Measurements from ENCODE around the gene MFAP5.

MFAP5 gene

DNA sequence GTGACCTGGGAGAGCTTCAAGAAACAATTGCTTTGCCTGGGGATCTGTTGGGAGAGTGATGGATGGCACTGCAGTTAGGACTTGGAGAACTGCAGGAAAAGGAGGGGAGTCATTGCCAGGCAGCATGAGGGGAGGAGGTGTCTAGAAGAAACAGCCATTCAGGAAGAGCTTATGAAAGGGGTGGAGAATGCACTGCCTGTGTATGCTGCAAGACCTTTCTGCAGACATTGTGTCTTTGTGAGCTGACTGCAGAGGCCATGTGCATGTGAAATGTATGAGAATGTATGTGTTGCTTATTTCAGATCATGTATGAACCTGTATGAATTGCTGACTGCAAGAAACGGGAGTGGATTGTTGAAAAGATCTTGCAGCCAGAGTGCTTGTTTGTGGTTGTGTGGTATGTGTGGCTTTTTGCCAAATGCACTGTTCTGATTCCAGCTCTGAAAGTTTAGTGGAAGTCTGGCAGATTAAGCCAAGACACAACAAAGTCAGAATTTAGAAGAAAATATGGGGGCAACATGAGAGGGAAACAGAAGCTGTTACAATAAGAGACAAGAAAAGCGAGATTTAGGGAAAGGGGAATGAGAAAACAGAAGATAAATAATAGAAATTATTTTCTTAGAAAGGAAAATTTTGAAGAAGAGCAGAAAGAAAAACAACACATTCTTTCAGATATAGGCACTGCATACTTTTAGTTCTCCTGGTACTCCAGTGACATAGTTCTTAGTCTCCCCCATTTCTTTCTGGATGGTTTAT lies 25.4 kb upstream of the MFAP5 start:
- peak; percentile 11 to 27 for DNase-seq
- no peak for TF ChIP-seq GATA1 (IDR thresholded peaks at IDR 0.05; ENCODE audit: low read depth, low read length)
- TF ChIP-seq POLR2A (IDR thresholded peaks at IDR 0.05; ENCODE audit: low read length) = no peak

DNA sequence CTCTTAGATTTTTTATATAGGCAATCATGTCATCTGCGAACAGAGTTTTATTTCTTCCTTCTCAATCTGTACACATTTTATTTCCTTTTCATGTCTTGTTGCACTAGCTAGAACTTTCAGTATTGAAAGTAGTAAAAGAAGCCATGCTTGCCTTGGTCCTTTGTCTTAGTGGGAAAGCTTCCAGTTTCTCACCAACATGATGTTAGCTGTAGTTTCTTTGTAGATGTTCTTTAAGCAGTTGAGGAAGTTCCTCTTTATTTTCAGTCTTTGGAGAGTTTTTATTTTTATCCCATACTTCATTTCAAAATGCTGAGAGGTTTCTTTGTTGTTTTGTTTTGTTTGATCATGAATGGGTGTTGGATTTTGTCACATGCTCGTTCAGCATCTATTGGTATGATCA lies 22.4 kb upstream of the MFAP5 start:
- TF ChIP-seq POLR2A (IDR thresholded peaks at IDR 0.05; ENCODE audit: low read length) = no peak
- no peak for TF ChIP-seq GATA1 (IDR thresholded peaks at IDR 0.05; ENCODE audit: low read depth, low read length)
- DNase-seq = no peak

DNA sequence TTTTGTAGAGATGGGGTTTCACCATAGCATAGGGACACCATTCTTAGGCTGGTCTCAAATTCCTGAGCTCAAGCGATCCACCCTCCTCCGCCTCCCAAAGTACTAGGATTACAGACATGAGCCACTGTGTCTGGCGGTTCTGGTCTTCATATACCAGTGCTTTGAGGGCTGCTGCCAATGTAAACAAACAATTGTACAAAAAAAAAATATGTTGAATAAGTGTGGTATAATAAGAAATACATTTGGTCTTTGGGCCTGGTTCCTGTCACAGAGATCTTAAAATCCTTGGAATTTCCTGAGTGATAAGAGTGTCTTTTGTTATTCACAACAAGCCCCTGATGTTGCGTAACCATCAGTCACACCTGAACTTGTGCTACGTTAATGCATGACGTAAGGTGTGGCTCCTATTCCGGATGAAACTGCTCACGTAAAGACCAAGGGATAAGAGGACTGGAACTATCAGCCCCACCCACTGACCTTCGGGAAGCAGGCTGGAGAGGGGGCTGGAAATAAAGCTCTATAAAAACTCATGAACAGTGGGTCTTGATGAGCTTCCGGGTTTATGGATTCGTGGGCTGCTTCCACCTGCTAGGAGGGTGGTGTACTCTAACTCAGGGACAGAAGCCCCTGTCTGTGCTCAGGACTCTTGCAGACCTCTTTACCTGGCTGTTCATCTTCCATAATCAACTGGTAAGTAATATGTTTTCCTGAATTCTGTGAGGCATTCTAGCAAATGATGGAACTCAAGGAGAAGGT lies 18.7 kb upstream of the MFAP5 start:
- DNase-seq = no peak

DNA sequence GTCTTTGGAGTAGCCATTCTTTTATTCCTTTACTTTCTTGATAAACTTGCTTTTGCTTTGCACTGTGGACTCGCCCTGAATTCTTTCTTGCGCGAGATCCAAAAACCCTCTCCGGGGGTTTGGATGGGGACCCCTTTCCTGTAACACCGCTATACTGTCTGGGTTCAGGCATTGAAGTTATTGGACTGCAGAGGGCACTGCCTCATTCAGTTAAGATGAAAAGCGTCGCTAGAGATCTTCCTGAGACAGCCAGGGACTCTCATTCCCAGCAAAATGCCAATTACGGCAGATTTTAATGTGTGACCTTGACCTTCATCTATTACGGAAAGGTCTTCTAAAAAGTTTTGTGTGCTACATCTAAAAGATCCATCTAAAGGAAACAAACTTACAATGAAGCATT lies 17.9 kb upstream of the MFAP5 start:
- TF ChIP-seq POLR2A (IDR thresholded peaks at IDR 0.05; ENCODE audit: low read length) (no peak), GATA1 (IDR thresholded peaks at IDR 0.05; ENCODE audit: low read depth, low read length) (no peak)
- DNase-seq = no peak

More for the DNA sequence above, 18.7 kb upstream of the MFAP5 start:
- TF ChIP-seq POLR2A (IDR thresholded peaks at IDR 0.05; ENCODE audit: low read length) = no peak
- TF ChIP-seq GATA1 (IDR thresholded peaks at IDR 0.05; ENCODE audit: low read depth, low read length) = no peak

DNA sequence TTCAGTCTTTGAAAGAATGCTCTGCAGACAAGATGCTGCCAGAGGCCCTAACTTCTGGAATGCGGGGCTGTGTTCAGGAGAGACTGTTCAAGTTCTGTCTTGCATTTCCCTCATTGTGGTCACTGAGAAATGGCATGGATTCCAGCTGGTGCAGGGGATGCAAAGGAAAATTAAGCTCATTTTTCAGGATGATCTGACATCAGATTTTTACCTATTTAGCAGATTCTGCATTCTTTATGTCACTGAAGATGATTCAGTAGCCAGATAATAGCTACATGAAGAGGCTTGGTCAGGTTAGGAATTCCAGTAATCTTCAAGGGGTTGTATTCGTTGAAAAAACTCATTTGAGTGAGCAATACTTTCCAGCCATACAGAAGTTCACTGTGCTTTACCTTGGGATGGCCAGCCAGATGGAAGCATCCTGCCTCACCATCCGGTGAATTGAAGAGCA lies 16.1 kb upstream of the MFAP5 start:
- no peak for TF ChIP-seq POLR2A (IDR thresholded peaks at IDR 0.05; ENCODE audit: low read length)
- TF ChIP-seq GATA1 (IDR thresholded peaks at IDR 0.05; ENCODE audit: low read depth, low read length) = no peak
- DNase-seq = no peak

DNA sequence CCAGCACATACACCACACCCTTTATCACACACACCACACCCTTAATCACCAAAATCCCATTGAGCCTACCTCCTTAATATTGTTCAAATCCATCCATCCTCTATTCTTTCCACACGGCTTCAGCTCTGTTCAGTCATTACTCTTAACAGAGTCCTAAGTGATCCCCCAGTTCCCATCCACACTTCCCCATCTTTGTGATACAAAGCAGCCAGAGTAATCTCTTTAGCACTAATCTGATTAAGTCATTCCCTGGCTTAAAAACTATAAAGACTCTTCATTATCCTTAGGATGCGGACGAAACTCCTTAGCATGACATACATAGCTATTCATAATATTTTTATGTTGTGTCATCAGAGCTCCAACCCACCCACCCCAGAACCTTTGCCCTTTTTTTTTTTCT lies 14.7 kb upstream of the MFAP5 start:
- no peak for DNase-seq
- no peak for TF ChIP-seq GATA1 (IDR thresholded peaks at IDR 0.05; ENCODE audit: low read depth, low read length)
- TF ChIP-seq POLR2A (IDR thresholded peaks at IDR 0.05; ENCODE audit: low read length) = no peak

DNA sequence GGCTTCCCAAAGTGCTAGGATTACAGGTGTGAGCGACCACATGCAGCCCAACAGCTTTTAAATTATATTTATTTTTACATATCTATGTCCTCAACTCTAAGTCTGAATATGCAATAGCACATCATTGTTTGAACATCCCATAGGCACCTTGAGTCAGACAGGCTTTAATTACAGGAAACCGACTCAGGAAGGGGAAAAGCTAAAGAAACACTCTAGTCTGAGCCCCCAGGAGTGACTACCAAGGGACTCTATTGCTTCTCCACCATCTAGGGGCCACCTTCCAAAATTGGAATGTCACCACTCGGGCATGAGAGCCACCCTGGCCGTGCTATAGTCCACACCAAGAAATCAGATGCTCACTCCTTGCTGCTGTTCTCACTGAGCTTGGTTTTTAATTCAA lies 14.0 kb upstream of the MFAP5 start:
- TF ChIP-seq GATA1 (IDR thresholded peaks at IDR 0.05; ENCODE audit: low read depth, low read length) (no peak), POLR2A (IDR thresholded peaks at IDR 0.05; ENCODE audit: low read length) (no peak)
- DNase-seq = no peak

DNA sequence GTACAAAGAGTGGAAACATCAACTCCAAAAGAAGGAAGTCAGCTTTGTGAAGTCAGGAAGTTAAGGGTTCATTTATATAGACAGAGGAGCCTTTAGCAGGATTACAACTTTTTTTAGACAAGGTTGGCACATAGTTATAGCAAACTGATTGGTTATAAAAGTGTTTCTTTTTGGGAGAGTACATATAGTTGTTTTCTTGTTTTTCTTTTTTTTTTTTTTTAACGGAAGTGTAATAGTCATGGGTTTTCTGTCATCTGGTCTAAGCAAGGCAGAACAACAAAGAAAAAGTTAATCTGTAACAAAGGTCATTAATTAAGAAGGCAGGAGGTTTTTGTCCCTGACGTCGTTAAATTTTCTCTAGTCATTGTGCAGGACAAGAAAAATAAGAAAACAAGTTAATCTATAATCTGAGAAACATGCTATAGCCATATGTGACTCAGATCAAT lies 13.0 kb upstream of the MFAP5 start:
- TF ChIP-seq GATA1 (IDR thresholded peaks at IDR 0.05; ENCODE audit: low read depth, low read length) (no peak), POLR2A (IDR thresholded peaks at IDR 0.05; ENCODE audit: low read length) (no peak)
- DNase-seq = no peak

DNA sequence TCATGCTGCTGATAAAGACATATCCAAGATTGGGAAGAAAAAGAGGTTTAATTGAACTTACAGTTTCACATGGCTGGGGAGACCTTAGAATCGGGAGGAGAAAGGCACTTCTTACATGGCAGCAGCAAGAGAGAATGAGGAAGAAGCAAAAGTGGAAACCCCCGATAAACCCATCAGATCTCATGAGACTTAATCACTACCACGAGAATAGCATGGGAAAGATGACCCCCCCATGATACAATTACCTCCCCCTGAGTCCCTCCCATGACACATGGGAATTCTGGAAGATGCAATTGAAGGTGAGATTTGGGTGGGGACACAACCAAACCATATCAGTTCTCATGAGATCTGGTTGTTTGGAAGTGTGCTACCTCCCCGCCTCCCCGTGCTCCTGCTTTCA lies 9.8 kb upstream of the MFAP5 start:
- no peak for TF ChIP-seq POLR2A (IDR thresholded peaks at IDR 0.05; ENCODE audit: low read length)
- no peak for TF ChIP-seq GATA1 (IDR thresholded peaks at IDR 0.05; ENCODE audit: low read depth, low read length)
- no peak for DNase-seq

DNA sequence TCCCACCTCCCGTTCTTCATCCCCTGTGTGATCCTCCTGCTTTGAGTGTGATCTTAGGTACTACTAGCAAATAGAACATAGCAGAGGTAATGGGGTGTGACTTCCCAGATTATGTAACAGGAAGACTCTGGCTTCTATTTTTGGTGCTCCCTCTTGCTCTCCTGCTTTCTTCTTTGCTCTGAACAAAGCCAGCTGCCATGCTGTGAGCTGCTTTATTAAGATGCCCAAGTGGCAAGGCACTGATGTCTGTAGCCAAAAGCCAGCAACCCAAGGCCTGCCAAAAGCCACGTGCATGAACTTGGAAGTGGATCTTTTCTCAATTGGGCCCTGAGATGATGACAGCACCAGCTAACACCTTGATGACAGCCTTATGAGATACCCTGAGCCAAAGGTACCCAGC lies 5.8 kb upstream of the MFAP5 start:
- TF ChIP-seq POLR2A (IDR thresholded peaks at IDR 0.05; ENCODE audit: low read length) (no peak), GATA1 (IDR thresholded peaks at IDR 0.05; ENCODE audit: low read depth, low read length) (no peak)
- no peak for DNase-seq

DNA sequence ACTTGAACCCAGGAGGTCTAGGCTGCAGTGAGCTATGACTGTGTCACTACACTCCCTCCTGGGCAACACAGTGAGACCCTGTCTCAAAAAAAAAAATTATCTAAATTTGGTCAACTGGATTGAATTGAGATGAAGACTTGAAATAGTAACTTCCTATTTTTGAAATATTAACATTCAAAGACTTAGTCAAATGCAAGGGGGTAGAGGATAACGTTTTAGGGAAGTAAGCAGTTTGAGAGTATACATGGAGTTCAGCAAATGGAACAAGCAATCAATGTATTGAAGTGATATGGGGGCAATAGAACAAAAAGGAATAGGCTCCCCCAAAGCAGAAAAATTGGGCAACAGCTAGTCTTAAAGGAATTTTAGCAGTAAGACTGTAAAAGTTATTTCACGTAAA lies 4.6 kb upstream of the MFAP5 start:
- no peak for DNase-seq

DNA sequence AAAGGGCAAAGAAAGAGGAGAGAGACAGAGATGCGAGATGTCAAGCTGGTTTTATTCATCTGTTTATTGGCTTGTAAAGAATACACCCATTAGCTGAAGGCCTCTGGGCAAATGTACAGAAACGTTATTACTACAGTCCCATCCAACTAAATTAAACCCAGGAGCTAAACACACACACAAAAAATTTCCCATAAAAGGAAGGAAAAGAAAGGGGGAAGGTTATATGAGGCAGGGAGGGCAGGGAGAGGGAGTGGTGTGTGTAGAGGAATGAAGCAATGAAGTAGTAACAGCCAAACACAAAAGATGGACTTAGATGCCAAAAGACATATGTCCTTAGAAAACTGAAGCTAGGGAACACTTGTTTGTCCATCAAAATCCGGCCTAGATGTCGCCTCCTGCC lies 3.1 kb upstream of the MFAP5 start:
- DNase-seq = no peak
- TF ChIP-seq GATA1 (IDR thresholded peaks at IDR 0.05; ENCODE audit: low read depth, low read length) (no peak), POLR2A (IDR thresholded peaks at IDR 0.05; ENCODE audit: low read length) (no peak)

More for the DNA sequence above, 4.6 kb upstream of the MFAP5 start:
- TF ChIP-seq GATA1 (IDR thresholded peaks at IDR 0.05; ENCODE audit: low read depth, low read length) = no peak
- TF ChIP-seq POLR2A (IDR thresholded peaks at IDR 0.05; ENCODE audit: low read length) = no peak

DNA sequence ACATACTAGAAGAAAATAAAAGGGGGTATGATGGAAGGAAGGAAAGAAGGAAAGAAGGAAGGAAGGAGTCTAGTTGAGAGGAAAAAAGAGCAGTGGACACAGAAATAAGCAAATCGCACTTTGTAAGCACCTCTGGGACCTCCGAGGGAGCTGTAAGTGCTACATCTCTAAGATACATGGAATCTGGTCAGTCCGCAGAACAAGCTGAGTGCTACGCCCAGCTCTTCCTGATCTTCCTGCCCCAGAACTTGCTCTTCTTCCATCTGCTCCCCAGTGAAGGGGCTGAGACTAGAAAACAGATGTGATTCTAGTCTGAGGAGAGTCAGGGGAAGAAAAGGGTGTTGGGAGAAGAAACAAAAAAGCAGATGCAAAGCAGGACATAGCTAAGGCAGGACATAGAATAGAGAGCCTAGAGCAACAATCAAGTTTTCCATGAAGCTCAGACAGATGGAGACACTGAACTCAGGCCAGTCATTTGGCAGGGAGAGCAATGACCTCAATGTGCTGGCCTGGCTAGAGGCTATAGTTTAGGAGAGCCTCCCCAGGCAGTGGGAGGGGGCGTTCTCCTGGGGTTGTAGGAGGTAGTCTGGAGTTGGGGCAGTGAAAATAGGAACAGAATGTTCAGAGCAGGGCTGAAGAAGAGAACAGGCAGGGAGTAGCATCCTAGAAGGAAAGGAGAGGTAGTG lies 1.7 kb upstream of the MFAP5 start:
- no peak for DNase-seq
- no peak for TF ChIP-seq GATA1 (IDR thresholded peaks at IDR 0.05; ENCODE audit: low read depth, low read length)
- TF ChIP-seq POLR2A (IDR thresholded peaks at IDR 0.05; ENCODE audit: low read length) = no peak

DNA sequence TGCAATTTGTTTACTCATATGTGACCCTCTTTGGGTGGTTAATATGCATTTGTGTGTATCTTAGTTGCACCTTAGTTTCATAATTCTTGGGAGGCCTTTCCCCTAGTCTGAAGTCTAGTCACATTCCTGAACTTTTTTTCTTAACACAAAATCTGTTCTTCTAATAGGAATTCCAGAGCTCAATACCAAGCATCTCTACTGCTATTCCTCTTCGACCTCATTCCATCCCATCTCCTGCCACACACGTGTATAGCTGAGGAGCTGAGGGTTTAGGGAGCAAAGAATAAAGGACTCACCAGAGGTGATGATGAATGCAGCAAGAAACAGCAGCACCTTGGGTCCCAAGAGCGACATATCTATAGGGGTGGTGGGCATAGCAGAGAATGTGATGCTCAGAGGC lies 875 bp downstream of the MFAP5 start:
- TF ChIP-seq GATA1 (IDR thresholded peaks at IDR 0.05; ENCODE audit: low read depth, low read length) = no peak
- no peak for TF ChIP-seq POLR2A (IDR thresholded peaks at IDR 0.05; ENCODE audit: low read length)
- no peak for DNase-seq
